ENCODE data around the gene SLCO2A1.

The SLCO2A1 gene

GRCh38 chr3:133945381-133946095, 84.2 kb downstream of the SLCO2A1 start:
- no peaks in the 10 kb centered on the region for H3K27me3 ChIP-seq (replicated peaks; ENCODE audit: control insufficient read depth, insufficient read depth, low read length, poor library complexity, severe bottlenecking)
- H3K4me1 ChIP-seq (ENCODE audit: control insufficient read depth, insufficient read depth, low read length, poor library complexity, severe bottlenecking): no peaks in the 10 kb centered on the region
- no peak overlapping the region for H3K27ac ChIP-seq (ENCODE audit: insufficient read depth, low read length, poor library complexity, severe bottlenecking)
- no peak overlapping the region for H3K4me3 ChIP-seq (ENCODE audit: insufficient read depth, low read depth, low read length, poor library complexity, severe bottlenecking)
- no peaks in the 10 kb centered on the region for H3K36me3 ChIP-seq (ENCODE audit: control insufficient read depth, insufficient read depth, low read length)
- DNase-seq: no peak
- no peaks in the 10 kb centered on the region for H3K9me3 ChIP-seq (ENCODE audit: control insufficient read depth, low read length)

DNA sequence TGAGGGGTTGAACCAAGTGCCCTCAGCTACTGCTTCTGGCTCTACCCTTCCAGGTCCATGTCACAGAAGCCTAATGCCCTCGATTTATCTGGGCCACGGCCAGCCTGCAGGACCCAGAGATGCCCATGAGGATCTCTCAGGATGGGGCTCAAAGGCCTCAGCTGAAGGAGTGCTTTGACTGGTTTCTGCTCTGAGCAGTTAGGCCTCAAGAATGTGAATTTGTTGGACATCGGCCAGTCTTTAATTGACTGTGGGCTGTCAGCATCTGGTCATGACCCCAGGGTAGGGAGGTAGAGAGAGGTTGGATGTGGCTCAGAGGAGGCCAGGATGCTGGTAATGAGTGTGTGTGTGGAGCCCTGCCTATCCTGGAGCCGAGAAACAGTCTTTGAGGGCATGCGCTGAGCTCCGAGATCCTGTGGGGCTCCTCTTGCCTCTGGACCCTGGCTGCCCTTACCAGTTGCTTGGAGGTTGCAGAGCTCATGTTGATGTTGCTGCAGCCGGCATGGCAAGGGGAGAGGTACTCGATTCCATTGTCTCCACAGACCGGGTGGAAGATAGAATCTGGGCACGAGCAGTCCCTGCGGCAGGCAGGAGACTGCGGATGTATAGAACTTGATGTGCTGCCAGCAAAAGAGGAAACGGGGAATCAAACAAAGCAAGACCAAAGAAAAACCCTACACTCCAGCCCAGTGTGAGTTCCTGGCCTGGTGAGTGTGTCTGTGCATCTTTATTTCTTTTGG, 84.9 kb downstream of the SLCO2A1 start:
- Histone ChIP-seq H3K36me3 (ENCODE audit: control insufficient read depth, insufficient read depth, low read length) (no peaks in the 10 kb centered on the region), H3K27ac (ENCODE audit: insufficient read depth, low read length, poor library complexity, severe bottlenecking) (no peak overlapping the region), H3K9me3 (ENCODE audit: control insufficient read depth, low read length) (no peaks in the 10 kb centered on the region), H3K4me3 (ENCODE audit: insufficient read depth, low read depth, low read length, poor library complexity, severe bottlenecking) (no peak overlapping the region), H3K4me1 (ENCODE audit: control insufficient read depth, insufficient read depth, low read length, poor library complexity, severe bottlenecking) (no peaks in the 10 kb centered on the region), H3K27me3 (replicated peaks; ENCODE audit: control insufficient read depth, insufficient read depth, low read length, poor library complexity, severe bottlenecking) (no peaks in the 10 kb centered on the region)
- DNase-seq: no peak

DNA sequence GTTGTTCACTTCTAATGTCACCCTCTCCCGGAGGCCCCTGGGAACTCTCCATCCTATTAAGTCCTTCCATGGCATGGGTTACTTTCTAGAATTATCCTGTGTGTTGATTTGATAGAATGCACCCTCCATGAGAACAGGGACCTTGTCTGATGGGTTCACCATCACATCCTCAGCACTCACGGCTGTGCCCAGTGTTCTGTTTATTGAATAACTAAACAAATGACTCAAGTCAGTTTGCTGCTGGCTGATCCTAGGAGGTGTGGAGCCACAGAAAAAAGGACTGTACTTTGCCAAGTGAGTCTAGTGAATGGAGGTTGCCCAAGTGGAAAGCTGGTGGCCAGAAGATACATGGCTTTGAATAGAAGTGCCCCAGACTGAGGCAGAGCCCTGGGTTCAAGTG, 85.5 kb downstream of the SLCO2A1 start:
- no peak for DNase-seq
- no peaks in the 10 kb centered on the region for H3K36me3 ChIP-seq (ENCODE audit: control insufficient read depth, insufficient read depth, low read length)
- no peak overlapping the region for H3K27ac ChIP-seq (ENCODE audit: insufficient read depth, low read length, poor library complexity, severe bottlenecking)
- H3K9me3 ChIP-seq (ENCODE audit: control insufficient read depth, low read length): no peaks in the 10 kb centered on the region
- H3K4me3 ChIP-seq (ENCODE audit: insufficient read depth, low read depth, low read length, poor library complexity, severe bottlenecking): no peak overlapping the region
- H3K4me1 ChIP-seq (ENCODE audit: control insufficient read depth, insufficient read depth, low read length, poor library complexity, severe bottlenecking): no peaks in the 10 kb centered on the region
- no peaks in the 10 kb centered on the region for H3K27me3 ChIP-seq (replicated peaks; ENCODE audit: control insufficient read depth, insufficient read depth, low read length, poor library complexity, severe bottlenecking)

DNA sequence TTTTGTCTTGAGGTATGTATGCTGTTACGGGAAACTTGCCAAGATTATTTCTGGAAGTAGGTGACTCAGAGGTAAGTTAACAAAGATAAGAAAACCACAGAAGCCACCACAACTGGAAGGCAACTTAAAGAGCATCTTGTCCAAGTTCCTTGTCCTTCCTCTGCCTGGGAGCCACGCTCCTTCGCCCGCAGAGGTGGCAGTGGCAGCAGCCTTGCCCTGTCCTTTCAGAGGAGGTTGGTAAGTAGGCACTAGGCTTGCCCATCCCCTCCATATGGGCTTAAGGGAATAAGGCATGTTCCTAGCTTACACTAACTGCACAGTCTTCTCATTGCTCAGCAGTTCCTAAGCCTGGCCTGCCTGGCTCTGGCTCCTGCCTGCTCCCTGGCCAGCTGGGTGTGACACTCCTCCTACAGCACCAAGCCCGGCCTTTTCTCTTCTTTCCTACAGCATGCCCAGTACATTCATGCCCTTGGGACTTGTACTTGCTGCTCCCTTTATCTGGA, 86.0 kb downstream of the SLCO2A1 start:
- no peaks in the 10 kb centered on the region for H3K27me3 ChIP-seq (replicated peaks; ENCODE audit: control insufficient read depth, insufficient read depth, low read length, poor library complexity, severe bottlenecking)
- H3K4me3 ChIP-seq (ENCODE audit: insufficient read depth, low read depth, low read length, poor library complexity, severe bottlenecking): no peak overlapping the region
- DNase-seq: no peak

DNA sequence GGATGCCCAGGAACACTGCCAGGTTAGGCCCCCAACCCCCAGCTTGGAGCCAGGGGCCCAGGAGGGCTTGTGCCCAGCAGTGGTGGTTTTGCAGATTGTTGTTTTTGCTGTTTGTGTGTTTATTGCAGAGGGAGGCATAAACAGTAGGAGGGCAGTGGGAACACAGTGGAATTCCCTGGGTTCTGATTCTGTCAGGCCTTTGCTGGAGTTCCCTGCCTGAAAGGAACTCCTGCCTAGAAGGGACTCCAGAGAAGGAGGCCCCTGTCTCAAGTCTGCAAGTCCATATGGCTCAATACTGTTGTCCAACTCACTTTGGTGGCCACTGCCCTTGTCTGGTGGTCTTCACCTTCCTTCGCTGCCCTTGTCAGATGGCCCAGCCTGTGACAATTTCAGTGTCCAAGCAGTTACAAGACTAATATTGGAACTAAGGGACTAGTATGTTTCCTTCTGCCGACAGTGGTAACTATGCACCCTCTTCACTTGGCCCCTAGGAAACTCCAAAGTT, 86.6 kb downstream of the SLCO2A1 start:
- no peak for DNase-seq
- Histone ChIP-seq H3K4me3 (ENCODE audit: insufficient read depth, low read depth, low read length, poor library complexity, severe bottlenecking) (no peak overlapping the region), H3K27ac (ENCODE audit: insufficient read depth, low read length, poor library complexity, severe bottlenecking) (no peak overlapping the region), H3K27me3 (replicated peaks; ENCODE audit: control insufficient read depth, insufficient read depth, low read length, poor library complexity, severe bottlenecking) (no peaks in the 10 kb centered on the region), H3K36me3 (ENCODE audit: control insufficient read depth, insufficient read depth, low read length) (no peaks in the 10 kb centered on the region), H3K9me3 (ENCODE audit: control insufficient read depth, low read length) (no peaks in the 10 kb centered on the region), H3K4me1 (ENCODE audit: control insufficient read depth, insufficient read depth, low read length, poor library complexity, severe bottlenecking) (no peaks in the 10 kb centered on the region)

More for the DNA sequence above, 86.0 kb downstream of the SLCO2A1 start:
- Histone ChIP-seq H3K27ac (ENCODE audit: insufficient read depth, low read length, poor library complexity, severe bottlenecking) (no peak overlapping the region), H3K9me3 (ENCODE audit: control insufficient read depth, low read length) (no peaks in the 10 kb centered on the region), H3K36me3 (ENCODE audit: control insufficient read depth, insufficient read depth, low read length) (no peaks in the 10 kb centered on the region), H3K4me1 (ENCODE audit: control insufficient read depth, insufficient read depth, low read length, poor library complexity, severe bottlenecking) (no peaks in the 10 kb centered on the region)

GRCh38 chr3:133941415-133941821, 88.3 kb downstream of the SLCO2A1 start:
- no peak for DNase-seq
- no peaks in the 10 kb centered on the region for H3K27me3 ChIP-seq (replicated peaks; ENCODE audit: control insufficient read depth, insufficient read depth, low read length, poor library complexity, severe bottlenecking)
- no peak overlapping the region for H3K27ac ChIP-seq (ENCODE audit: insufficient read depth, low read length, poor library complexity, severe bottlenecking)
- no peaks in the 10 kb centered on the region for H3K9me3 ChIP-seq (ENCODE audit: control insufficient read depth, low read length)
- H3K4me3 ChIP-seq (ENCODE audit: insufficient read depth, low read depth, low read length, poor library complexity, severe bottlenecking): no peak overlapping the region
- no peaks in the 10 kb centered on the region for H3K36me3 ChIP-seq (ENCODE audit: control insufficient read depth, insufficient read depth, low read length)
- H3K4me1 ChIP-seq (ENCODE audit: control insufficient read depth, insufficient read depth, low read length, poor library complexity, severe bottlenecking): no peaks in the 10 kb centered on the region

DNA sequence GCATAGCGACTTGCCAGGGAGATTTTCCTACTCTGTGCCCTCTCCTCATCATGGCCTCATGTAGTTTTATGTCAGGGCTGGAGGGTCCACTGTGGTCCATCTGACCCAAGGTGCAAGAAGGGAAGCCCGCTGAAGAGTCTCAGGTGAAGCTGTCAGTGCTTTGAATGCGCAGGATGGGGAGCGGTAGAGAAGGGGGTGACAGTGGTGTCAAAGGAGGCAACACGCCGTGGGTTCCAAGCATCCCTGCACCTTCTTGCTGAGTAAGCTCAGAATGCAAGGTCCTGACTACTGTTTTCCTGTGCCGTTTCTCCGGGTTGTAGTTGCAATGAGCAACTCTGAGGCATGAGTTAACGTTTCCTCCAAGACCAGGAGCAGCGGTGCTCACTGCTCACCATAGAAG, 89.2 kb downstream of the SLCO2A1 start:
- H3K4me1 ChIP-seq (ENCODE audit: control insufficient read depth, insufficient read depth, low read length, poor library complexity, severe bottlenecking): no peaks in the 10 kb centered on the region
- no peaks in the 10 kb centered on the region for H3K36me3 ChIP-seq (ENCODE audit: control insufficient read depth, insufficient read depth, low read length)
- DNase-seq: no peak
- no peaks in the 10 kb centered on the region for H3K27me3 ChIP-seq (replicated peaks; ENCODE audit: control insufficient read depth, insufficient read depth, low read length, poor library complexity, severe bottlenecking)
- H3K4me3 ChIP-seq (ENCODE audit: insufficient read depth, low read depth, low read length, poor library complexity, severe bottlenecking): no peak overlapping the region
- H3K27ac ChIP-seq (ENCODE audit: insufficient read depth, low read length, poor library complexity, severe bottlenecking): no peak overlapping the region
- H3K9me3 ChIP-seq (ENCODE audit: control insufficient read depth, low read length): no peaks in the 10 kb centered on the region

- Histone ChIP-seq H3K27ac (ENCODE audit: insufficient read depth, low read length, poor library complexity, severe bottlenecking) (no peak overlapping the region), H3K36me3 (ENCODE audit: control insufficient read depth, insufficient read depth, low read length) (no peaks in the 10 kb centered on the region), H3K4me3 (ENCODE audit: insufficient read depth, low read depth, low read length, poor library complexity, severe bottlenecking) (no peak overlapping the region), H3K4me1 (ENCODE audit: control insufficient read depth, insufficient read depth, low read length, poor library complexity, severe bottlenecking) (no peaks in the 10 kb centered on the region), H3K27me3 (replicated peaks; ENCODE audit: control insufficient read depth, insufficient read depth, low read length, poor library complexity, severe bottlenecking) (no peaks in the 10 kb centered on the region), H3K9me3 (ENCODE audit: control insufficient read depth, low read length) (no peaks in the 10 kb centered on the region)
- DNase-seq: no peak
Observed at GRCh38 chr3:133939463-133939835, 90.3 kb downstream of the SLCO2A1 start.

GRCh38 chr3:133938770-133939462, 90.8 kb downstream of the SLCO2A1 start:
- Histone ChIP-seq H3K36me3 (ENCODE audit: control insufficient read depth, insufficient read depth, low read length) (no peaks in the 10 kb centered on the region), H3K9me3 (ENCODE audit: control insufficient read depth, low read length) (no peaks in the 10 kb centered on the region), H3K4me1 (ENCODE audit: control insufficient read depth, insufficient read depth, low read length, poor library complexity, severe bottlenecking) (no peaks in the 10 kb centered on the region), H3K4me3 (ENCODE audit: insufficient read depth, low read depth, low read length, poor library complexity, severe bottlenecking) (no peak overlapping the region), H3K27ac (ENCODE audit: insufficient read depth, low read length, poor library complexity, severe bottlenecking) (no peak overlapping the region), H3K27me3 (replicated peaks; ENCODE audit: control insufficient read depth, insufficient read depth, low read length, poor library complexity, severe bottlenecking) (no peaks in the 10 kb centered on the region)
- no peak for DNase-seq

All from effector memory CD4-positive, alpha-beta T cell (primary cell).